Measurements from ENCODE around the gene SASH1.
"Not testable (repeated sequence)": the region's sequence is repeated elsewhere in the genome, so short reads cannot be mapped to it uniquely, and the experiment has no call there.

SASH1 gene

DNA sequence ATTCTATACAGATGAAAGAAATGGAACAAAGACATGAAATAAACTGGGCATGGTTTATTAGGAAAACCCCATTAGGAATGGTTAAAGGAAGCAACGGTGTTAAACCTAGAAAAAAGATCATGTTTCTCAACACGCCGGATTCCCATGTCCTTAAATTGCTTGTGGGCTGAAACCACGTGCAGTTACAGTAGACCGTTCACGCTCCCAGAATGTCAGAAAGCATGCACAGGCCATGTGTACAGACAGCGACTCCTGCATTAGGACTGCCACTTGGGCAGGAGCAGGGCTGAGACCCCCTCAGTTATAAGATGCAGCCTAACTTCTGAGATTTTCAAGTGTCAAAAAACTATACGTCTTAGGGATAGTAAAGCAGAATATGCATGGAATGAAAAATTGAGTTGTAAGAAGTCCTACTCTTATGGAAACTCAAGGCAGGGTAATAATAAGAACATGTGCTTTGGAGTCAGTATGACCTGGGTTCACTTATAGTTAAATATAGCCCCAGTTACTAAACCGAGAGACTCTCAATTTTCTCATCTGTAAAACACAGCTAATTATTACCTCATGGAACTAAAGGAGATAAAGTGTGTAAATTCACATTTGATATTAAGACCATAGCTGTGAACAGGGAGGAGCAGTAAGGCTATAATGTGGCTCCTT lies 230.2 kb downstream of the SASH1 start:
- no peak overlapping the region for H3K4me3 ChIP-seq (ENCODE audit: low read depth, low read length)

DNA sequence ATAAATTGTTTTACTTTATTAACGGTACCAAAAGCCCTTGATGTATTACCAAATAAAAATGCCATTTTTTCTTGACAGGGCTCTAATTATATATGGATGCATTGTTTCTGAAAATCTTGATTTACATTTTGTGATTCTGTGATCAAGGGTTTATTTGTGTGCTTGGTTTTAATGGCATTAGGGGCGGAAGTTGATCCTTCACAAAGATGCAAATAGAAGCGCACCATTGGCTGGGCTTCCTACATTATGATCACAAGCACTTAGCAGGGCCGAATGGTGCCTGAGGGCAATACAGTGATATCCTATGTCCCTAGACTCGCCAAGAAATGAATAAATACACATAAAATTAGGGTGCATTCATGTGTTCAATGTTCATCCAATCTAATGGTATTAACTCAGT lies 231.3 kb downstream of the SASH1 start:
- no peak overlapping the region for H3K4me3 ChIP-seq (ENCODE audit: low read depth, low read length)

- H3K4me3 ChIP-seq (ENCODE audit: low read depth, low read length): no peak overlapping the region
These were observed 235.2 kb downstream of the SASH1 start for GRCh38 chr6:148577687-148578488.

DNA sequence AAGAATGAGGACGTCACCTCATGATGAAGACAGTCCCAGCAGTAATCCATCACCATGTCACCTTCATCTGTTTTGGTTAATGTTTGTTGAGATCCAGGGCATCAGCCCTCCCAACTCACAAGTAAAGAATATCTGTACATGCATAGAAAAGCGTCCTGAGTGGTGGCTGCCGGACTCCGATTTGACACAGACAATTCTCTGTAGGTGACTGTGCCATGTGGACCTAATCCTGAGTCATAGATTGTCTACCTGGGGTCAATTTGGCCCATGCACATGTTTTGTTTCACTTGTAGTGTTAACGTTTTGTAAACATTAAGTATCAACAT lies 235.8 kb downstream of the SASH1 start:
- H3K4me3 ChIP-seq (ENCODE audit: low read depth, low read length): no peak overlapping the region

DNA sequence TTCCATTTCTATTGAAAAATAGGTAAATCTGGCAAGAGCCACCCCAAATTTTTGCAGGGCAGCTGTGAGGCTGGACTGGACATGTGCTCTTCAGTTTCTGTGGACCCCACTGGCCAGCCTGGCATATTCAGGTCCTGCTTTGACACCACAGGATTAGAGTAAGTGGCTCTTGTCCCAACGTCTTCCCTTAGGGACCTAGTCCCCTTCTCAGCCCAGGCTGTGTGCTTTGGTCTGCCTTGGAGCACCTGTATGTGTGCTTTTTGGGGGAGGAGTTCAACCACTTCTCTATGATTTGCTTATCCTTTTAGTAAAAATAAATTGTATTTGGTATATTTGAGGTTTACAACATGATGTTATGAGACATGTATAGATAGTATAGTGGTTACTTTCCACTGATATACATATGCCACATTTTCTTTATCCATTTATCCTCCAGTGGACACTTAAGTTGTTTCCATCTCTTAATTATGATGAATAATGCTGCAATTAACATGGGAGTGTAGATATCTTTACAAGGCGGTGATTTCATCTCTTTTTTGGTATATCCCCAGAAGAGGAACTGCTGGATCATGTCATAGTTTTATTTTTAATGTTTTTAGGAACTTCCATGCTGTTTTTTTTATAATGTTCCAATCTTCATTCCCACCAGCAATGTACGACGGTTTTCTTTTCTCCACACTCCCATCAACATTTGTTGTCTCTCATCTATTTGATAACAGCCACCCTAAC lies 236.4 kb downstream of the SASH1 start:
- H3K4me3 ChIP-seq (ENCODE audit: low read depth, low read length): no peak overlapping the region

DNA sequence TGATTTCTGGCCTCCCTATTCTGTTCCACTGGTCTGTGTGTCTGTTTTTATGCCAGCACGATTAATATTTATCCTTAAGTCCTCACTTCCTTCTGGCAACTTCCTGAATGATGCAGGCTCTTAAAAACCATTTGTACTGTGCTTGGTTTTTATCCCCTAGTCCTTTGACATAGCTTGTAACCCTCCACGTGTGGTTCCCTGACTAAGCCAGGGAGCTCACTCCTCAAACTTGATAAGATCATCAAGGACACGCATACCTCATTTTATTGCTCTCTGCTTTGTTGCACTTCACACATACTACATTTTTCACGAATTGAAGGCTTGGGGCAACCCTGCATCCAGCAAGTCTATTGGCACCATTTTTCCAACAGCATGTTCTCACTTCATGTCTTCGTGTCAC lies 237.8 kb downstream of the SASH1 start:
- H3K4me3 ChIP-seq (ENCODE audit: low read depth, low read length): no peak overlapping the region

DNA sequence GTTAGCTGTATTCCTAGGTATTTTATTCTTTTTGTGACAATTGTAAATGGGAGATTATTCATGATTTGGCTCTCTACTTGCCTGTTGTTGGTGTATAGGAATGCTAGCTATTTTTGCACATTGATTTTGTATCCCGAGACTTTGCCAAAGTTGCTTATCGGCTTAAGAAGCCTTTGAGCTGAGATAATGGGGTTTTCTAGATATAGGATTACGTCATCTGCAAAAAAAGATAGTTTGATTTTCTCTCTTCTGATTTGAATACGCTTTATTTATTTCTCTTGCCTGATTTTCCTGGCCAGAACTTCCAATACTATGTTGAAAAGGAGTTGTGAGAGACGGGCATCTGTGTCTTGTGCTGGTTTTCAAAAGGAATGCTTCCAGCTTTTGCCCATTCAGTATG lies 241.0 kb downstream of the SASH1 start:
- no peak overlapping the region for H3K4me3 ChIP-seq (ENCODE audit: low read depth, low read length)

GRCh38 chr6:148585641-148586040 lies 243.0 kb downstream of the SASH1 start:
- not testable (repeated sequence) for H3K4me3 ChIP-seq (ENCODE audit: low read depth, low read length)

GRCh38 chr6:148590883-148591282 lies 248.2 kb downstream of the SASH1 start:
- H3K4me3 ChIP-seq (ENCODE audit: low read depth, low read length): no peak overlapping the region

DNA sequence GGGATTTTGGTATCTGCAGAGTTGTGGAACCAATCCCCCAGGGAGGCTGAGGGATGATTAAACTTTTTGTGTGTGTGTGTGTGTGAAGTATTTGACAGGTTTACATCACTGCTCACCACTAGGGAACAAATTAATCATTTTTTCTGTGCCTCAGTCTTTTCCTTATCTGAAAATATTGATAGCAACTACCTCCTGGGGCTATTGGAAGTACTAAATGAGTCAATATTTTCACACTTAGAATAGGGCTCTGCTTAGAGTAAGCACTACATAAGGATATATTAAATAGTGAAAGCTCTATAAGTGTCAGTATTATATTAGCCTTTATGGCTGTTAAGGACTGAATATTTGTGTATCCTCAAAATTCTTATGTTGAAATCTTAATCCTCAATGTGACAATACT lies 249.0 kb downstream of the SASH1 start:
- H3K4me3 ChIP-seq (ENCODE audit: low read depth, low read length): no peak overlapping the region

GRCh38 chr6:148593130-148593812 lies 250.6 kb downstream of the SASH1 start:
- H3K4me3 ChIP-seq (ENCODE audit: low read depth, low read length): no peak overlapping the region

GRCh38 chr6:148593813-148594170 lies 251.2 kb downstream of the SASH1 start:
- no peak overlapping the region for H3K4me3 ChIP-seq (ENCODE audit: low read depth, low read length)

GRCh38 chr6:148595550-148595949 lies 252.9 kb downstream of the SASH1 start:
- no peak overlapping the region for H3K4me3 ChIP-seq (ENCODE audit: low read depth, low read length)

DNA sequence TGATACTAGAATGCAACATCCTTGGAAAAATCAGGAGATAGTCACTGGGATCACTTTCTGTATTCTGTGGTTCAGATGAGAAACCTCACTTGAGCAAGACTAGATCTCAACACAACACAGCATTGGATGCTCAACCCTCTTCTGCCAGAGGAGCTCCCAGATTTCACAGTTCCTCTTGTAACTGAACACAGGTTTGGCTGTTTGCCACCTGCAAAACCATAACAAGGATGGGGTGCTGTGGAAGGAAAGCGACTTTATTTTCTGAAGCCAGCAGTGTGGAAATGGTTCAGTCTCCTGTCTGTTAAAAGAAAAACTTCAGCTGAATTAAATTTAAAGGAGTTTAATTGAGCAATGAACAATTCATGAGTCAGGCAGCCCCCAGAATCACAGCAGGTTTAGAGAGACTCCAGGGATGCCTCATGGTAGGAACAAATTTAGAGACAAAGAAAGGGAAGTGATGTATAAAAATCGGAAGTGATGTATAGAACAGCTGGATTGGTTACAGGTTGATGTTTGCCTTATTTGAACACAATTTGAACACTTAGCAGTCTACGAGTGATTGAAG lies 254.3 kb downstream of the SASH1 start:
- no peak overlapping the region for H3K4me3 ChIP-seq (ENCODE audit: low read depth, low read length)

- H3K4me3 ChIP-seq (ENCODE audit: low read depth, low read length): no peak overlapping the region
These were observed 256.1 kb downstream of the SASH1 start for GRCh38 chr6:148598724-148599123.

DNA sequence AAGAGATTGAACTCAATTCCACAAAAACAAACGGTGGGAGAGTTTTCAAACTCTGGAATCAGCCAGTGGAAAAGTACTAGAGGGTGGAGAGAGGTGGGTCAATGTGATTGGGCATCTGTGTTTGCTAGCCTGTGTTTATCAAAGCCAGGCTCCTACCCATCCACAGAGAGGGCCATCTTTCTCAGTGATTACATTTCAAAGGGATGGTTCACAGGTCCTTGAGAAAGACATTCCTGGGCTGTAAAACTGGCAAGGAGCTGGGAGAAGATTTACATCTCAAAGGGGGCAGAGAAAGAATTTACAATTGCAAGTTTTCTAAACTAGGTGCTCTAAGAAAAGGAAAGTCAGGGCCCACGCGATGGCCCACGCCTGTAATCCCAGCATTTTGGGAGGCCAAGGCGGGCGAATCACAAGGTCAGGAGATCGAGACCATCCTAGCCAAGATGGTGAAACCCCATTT lies 257.4 kb downstream of the SASH1 start:
- no peak overlapping the region for H3K4me3 ChIP-seq (ENCODE audit: low read depth, low read length)

All from iPS-11a (cell line).